ENCODE data around the gene FLVCR2.

DNA sequence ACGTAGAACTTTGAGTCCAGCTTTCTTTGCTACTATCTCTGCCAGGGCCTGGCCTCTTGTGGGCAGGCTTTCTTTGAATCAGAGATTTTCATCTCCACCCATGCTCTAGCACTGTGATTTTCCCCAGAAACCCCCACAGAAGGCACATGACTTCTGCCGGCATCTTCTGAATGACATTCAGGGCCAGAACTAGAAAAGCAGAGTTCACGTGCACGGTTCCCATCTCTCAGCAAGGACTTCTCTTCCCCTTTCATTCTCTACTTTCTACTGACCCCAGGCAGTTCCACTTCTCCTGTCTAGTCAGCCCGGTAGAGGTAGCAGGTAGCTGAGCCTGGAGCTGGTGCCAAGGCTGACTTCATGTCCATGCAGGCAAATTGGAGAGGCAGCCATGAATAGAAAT lies 29.3 kb upstream of the FLVCR2 start:
- TF ChIP-seq CTCF (IDR thresholded peaks at IDR 0.05): no peak
- no peak for TF ChIP-seq EZH2 (IDR thresholded peaks at IDR 0.05; ENCODE audit: borderline replicate concordance, insufficient read depth, low read depth, low read length, poor library complexity, severe bottlenecking)
